Measurements from ENCODE around the gene TBC1D2B. TPM values are rescaled to one million over a fixed set of nuclear protein-coding genes. Genes with fewer than 3 reads are reported as not detected.

The TBC1D2B gene
- polyA plus RNA-seq, 1 donor from 2014 or later, result 9.4 TPM

DNA sequence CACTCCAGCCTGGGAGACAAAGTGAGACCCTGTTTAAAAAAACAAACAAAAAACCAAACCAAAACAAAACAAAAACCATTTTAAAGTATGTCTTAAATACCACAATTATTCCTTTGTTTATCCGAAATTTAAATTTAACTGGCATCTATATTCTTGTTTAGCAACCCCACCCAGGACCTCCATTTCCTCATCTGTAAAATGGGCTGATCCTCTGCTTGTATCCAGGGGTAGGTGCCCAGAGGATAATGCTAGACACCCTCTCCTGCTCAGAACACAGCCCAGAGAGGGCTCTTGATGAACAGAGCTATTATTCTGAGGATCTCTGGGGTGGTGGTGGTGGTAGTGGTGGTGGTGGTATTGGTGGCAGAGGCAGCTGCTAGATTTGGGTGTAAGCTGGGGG is 24.7 kb upstream of the TBC1D2B start:
- Histone ChIP-seq H2AFZ (ENCODE audit: low read depth, low read length) (no peak overlapping the region), H3K9me2 (ENCODE audit: insufficient read depth, low read length) (no peaks in the 10 kb centered on the region), H3K4me3 (ENCODE audit: low read length) (no peak overlapping the region), H3K27me3 (ENCODE audit: insufficient read depth, low read depth, low read length) (no peaks in the 10 kb centered on the region), H3K9me3 (ENCODE audit: low read length) (no peaks in the 10 kb centered on the region), H3K27ac (ENCODE audit: low read length) (no peak overlapping the region), H3F3A (ENCODE audit: insufficient read depth, low read length, poor library complexity, severe bottlenecking) (no peaks in the 10 kb centered on the region), H3K79me2 (replicated peaks; ENCODE audit: insufficient read depth, low read length) (no peaks in the 10 kb centered on the region), H3K36me3 (ENCODE audit: insufficient read depth, low read length) (no peaks in the 10 kb centered on the region), H3K9ac (ENCODE audit: low read length) (no peak overlapping the region), H3K4me2 (ENCODE audit: low read length) (no peak overlapping the region), H4K20me1 (ENCODE audit: insufficient read depth) (no peaks in the 10 kb centered on the region)
- TF ChIP-seq POLR2AphosphoS5 (IDR thresholded peaks at IDR 0.05) (no peak), EZH2 (IDR thresholded peaks at IDR 0.05; ENCODE audit: borderline replicate concordance, insufficient read depth, low read length, poor library complexity, severe bottlenecking) (no peak), MXI1 (conservative IDR thresholded peaks at IDR 0.05; ENCODE audit: poor library complexity, severe bottlenecking) (no peak), SMC3 (conservative IDR thresholded peaks at IDR 0.05; ENCODE audit: poor library complexity) (no peak), EP300 (conservative IDR thresholded peaks at IDR 0.05; ENCODE audit: poor library complexity, severe bottlenecking) (no peak), TAF1 (IDR thresholded peaks at IDR 0.05; ENCODE audit: low read depth) (no peak), RAD21 (conservative IDR thresholded peaks at IDR 0.05) (no peak)
- TF ChIP-seq, protein P1, sequence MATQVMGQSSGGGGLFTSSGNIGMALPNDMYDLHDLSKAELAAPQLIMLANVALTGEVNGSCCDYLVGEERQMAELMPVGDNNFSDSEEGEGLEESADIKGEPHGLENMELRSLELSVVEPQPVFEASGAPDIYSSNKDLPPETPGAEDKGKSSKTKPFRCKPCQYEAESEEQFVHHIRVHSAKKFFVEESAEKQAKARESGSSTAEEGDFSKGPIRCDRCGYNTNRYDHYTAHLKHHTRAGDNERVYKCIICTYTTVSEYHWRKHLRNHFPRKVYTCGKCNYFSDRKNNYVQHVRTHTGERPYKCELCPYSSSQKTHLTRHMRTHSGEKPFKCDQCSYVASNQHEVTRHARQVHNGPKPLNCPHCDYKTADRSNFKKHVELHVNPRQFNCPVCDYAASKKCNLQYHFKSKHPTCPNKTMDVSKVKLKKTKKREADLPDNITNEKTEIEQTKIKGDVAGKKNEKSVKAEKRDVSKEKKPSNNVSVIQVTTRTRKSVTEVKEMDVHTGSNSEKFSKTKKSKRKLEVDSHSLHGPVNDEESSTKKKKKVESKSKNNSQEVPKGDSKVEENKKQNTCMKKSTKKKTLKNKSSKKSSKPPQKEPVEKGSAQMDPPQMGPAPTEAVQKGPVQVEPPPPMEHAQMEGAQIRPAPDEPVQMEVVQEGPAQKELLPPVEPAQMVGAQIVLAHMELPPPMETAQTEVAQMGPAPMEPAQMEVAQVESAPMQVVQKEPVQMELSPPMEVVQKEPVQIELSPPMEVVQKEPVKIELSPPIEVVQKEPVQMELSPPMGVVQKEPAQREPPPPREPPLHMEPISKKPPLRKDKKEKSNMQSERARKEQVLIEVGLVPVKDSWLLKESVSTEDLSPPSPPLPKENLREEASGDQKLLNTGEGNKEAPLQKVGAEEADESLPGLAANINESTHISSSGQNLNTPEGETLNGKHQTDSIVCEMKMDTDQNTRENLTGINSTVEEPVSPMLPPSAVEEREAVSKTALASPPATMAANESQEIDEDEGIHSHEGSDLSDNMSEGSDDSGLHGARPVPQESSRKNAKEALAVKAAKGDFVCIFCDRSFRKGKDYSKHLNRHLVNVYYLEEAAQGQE (IDR thresholded peaks at IDR 0.05; ENCODE audit: borderline replicate concordance), result no peak
- TF ChIP-seq, protein P2, sequence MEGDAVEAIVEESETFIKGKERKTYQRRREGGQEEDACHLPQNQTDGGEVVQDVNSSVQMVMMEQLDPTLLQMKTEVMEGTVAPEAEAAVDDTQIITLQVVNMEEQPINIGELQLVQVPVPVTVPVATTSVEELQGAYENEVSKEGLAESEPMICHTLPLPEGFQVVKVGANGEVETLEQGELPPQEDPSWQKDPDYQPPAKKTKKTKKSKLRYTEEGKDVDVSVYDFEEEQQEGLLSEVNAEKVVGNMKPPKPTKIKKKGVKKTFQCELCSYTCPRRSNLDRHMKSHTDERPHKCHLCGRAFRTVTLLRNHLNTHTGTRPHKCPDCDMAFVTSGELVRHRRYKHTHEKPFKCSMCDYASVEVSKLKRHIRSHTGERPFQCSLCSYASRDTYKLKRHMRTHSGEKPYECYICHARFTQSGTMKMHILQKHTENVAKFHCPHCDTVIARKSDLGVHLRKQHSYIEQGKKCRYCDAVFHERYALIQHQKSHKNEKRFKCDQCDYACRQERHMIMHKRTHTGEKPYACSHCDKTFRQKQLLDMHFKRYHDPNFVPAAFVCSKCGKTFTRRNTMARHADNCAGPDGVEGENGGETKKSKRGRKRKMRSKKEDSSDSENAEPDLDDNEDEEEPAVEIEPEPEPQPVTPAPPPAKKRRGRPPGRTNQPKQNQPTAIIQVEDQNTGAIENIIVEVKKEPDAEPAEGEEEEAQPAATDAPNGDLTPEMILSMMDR (IDR thresholded peaks at IDR 0.05; ENCODE audit: poor library complexity, severe bottlenecking), result no peak

DNA sequence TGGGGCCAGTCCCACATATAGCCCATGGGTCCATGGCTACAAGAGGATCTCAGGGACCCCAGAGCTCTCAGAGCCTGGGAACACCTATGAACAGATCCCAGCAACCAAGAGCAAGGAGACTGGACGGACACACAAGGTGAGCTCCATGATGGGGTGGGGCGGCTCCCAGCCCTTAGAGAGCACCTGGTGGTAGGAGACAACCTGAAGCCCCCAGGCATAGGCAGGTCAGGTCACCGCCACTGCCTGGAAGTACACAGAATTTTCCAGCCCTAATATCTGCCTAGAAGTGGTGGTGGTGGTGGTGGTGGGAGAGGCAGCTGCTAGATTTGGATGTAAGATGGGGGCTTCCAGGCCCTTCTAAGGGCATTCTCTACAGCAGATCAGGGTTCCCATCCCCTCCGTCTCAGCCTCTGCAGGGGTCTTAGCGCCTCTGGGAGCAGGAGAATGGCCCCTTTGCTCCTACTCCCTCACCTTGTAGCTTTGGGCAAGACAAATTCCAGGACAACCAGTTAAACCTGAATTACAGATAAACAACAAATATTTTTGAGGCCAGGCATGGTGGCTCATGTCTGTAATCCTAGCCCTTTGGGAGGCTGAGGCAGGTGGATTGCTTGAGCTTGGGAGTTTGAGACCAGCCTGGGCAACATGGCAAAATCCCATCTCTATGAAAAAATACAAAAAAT is 24.1 kb upstream of the TBC1D2B start:
- Histone ChIP-seq H2AFZ (ENCODE audit: low read depth, low read length) (no peak overlapping the region), H3K27ac (ENCODE audit: low read length) (no peak overlapping the region), H3K27me3 (ENCODE audit: insufficient read depth, low read depth, low read length) (no peaks in the 10 kb centered on the region), H3F3A (ENCODE audit: insufficient read depth, low read length, poor library complexity, severe bottlenecking) (no peaks in the 10 kb centered on the region), H3K4me3 (ENCODE audit: low read length) (no peak overlapping the region), H3K36me3 (ENCODE audit: insufficient read depth, low read length) (no peaks in the 10 kb centered on the region), H3K79me2 (replicated peaks; ENCODE audit: insufficient read depth, low read length) (no peaks in the 10 kb centered on the region), H3K9ac (ENCODE audit: low read length) (no peak overlapping the region), H3K9me3 (ENCODE audit: low read length) (no peaks in the 10 kb centered on the region), H3K4me2 (ENCODE audit: low read length) (no peak overlapping the region), H3K9me2 (ENCODE audit: insufficient read depth, low read length) (no peaks in the 10 kb centered on the region), H4K20me1 (ENCODE audit: insufficient read depth) (no peaks in the 10 kb centered on the region)
- no peak for TF ChIP-seq EZH2 (IDR thresholded peaks at IDR 0.05; ENCODE audit: borderline replicate concordance, insufficient read depth, low read length, poor library complexity, severe bottlenecking)
- TF ChIP-seq, protein P2 (IDR thresholded peaks at IDR 0.05; ENCODE audit: poor library complexity, severe bottlenecking), result no peak
- TF ChIP-seq MXI1 (conservative IDR thresholded peaks at IDR 0.05; ENCODE audit: poor library complexity, severe bottlenecking), result no peak
- TF ChIP-seq POLR2AphosphoS5 (IDR thresholded peaks at IDR 0.05), result no peak
- TF ChIP-seq EP300 (conservative IDR thresholded peaks at IDR 0.05; ENCODE audit: poor library complexity, severe bottlenecking), result no peak
- TF ChIP-seq TAF1 (IDR thresholded peaks at IDR 0.05; ENCODE audit: low read depth), result no peak
- TF ChIP-seq SMC3 (conservative IDR thresholded peaks at IDR 0.05; ENCODE audit: poor library complexity), result no peak
- TF ChIP-seq, protein P1 (IDR thresholded peaks at IDR 0.05; ENCODE audit: borderline replicate concordance), result no peak
- no peak for TF ChIP-seq RAD21 (conservative IDR thresholded peaks at IDR 0.05)

All from neural cell (in vitro differentiated cells).